Stimulated activated CD8-positive, alpha-beta memory T cell treated with anti-CD3 and anti-CD28 coated beads, Interleukin-4, amount 100 ng/mL, for 24 hours (primary cell): ENCODE results near the gene CD320.
"Not testable (repeated sequence)": the region's sequence is repeated elsewhere in the genome, so short reads cannot be mapped to it uniquely, and the experiment has no call there.

Experiments
- DNase-seq: peaks from one replicate; pipeline ENCODE4 v3.0.0-alpha.2; 2020; ENCODE audit warnings: low read depth

Gene CD320

GRCh38 chr19:8307965-8308866, at the start of gene CD320:
Gene CD320 (minus strand): TSS chr19:8308358. CDS start chr19:8308290, 68 bp downstream.
- peak; percentile 82 for DNase-seq

GRCh38 chr19:8357007-8357521, 48.9 kb upstream of the CD320 start:
- no peak for DNase-seq

DNA sequence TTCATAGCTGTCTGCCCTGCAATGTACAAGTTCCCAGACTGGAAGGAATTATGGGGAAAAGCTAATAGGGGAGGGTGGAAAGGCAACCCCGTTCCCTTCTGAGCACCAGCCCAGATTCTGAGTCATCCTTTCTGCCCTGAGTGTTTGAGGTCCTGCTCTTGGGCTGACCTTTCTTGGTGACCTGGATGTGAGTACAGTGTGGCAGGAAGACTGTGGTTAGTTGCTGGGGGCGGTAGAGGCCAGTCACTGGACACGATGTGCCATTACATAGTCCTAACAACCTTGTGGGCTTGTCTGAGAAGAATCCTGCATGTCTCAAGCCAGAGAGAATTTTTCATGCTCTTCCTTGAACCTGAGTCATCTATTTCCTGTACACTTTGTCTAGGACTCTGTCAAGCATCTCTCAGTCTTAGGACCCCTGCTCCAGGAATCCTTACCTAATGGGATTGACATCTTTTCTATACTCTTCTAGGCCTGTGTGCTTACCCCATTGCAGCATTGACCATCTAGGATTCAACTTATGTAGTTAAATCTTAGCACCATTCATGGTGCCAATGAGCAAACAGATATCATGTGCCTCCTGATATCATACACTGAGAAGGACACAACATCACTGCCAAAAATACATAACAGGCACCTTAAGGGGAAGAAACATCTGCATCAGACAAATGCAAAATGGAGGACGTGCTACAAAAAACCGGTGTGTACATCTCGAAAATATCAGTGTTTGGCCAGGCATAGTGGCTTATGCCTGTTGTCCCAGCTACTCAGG, 47.7 kb upstream of the CD320 start:
- no peak for DNase-seq

DNA sequence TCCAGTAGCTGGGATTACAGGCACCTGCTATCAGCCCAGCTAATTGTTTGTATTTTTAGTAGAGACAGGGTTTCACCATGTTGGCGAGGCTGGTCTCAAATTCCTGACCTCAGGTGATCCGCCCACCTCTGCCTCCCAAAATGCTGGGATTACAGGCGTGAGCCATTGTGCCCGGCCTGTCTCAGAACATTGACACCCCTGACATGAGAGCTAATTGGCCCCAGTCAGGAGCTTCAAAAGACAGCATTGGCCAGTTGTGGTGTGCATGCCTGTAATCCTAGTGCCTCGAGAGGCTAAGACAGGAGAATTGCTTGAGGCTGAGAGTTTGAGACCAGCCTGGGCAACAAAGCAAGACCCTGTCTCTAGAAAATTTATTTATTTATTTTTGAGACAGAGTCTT, 44.7 kb upstream of the CD320 start:
- DNase-seq = not testable (repeated sequence)

GRCh38 chr19:8352134-8352827, 44.1 kb upstream of the CD320 start:
- DNase-seq = no peak

DNA sequence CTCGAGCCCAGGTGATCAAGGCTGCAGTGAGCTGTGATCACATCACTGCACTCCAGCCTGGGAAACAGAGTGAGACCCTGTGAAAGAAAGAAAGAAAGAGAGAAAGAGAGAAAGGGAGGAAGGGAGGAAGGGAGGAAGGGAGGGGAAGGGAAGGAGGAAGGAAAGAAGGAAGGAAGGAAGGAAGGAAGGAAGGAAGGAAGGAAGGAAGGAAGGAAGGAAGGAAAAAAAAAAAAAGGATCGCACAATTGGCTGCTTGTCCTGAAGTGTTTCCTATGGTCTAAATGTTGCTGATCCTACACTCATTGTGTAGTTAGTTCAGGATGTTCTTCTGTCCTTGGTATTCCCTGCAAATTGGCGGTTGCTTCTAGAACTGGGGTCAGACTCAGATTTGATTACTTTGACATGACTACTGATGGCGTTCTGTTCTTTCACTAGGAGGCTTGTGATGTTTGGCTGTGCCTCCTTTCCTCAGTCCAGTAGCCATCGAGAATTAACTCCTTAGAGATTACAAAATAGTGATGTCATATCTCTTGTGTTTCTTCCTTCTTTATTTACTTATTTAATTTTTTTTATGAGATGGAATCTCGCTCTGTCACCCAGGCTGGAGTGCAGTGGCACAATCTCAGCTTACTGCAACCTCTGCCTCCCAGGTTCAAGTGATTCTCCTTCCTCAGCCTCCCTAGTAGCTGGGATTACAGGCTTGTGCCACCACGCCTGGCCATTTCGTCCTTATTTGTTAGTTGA, 41.6 kb upstream of the CD320 start:
- not testable (repeated sequence) for DNase-seq

- DNase-seq = no peak
Observed at GRCh38 chr19:8343483-8343844, 35.3 kb upstream of the CD320 start.

DNA sequence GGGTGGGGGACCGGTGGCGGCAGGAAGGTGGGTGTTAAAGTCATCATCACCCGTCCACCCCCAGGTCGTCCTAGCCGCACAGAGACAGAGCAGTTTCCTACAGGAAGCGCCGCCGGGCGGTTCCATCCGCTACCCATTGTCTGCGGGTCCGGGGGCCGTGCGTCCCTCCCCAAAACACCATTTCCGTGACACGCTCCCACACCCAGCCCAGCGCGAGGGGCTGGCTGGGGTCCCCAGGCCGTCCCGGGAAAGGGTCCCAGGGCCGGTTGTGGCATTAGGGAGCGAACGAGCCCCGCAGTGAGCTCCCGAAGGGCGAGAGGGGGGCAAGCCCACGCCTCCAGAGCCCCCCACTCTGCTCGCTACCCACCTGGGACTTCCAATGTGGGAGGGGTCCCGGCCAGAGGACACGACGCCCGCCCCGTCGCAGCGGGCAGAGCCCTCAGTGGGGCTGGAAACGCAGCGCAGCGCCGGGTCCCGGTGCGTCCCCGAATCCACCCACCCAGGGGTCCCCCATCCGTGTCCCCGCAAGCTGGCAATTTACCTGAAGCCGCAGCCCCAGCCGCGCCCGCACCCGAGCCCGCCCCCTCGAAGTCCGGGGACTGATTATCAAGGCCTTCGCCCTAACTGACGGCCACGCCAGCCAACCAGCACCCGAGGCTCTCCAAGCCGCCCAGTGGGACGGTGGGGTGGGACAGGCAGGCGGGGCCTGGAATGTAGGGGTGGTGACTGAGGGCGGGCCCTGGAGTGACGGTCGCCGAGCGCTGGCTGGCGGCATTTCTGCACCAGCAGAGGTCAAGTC, 34.7 kb upstream of the CD320 start, which contains the start of gene KANK3:
KANK3 (minus strand) TSS at position 579 of the 799 bp plus-strand sequence. CDS start 5,434 bp downstream, outside the sequence.
- peak; percentile 94 for DNase-seq

- DNase-seq = no peak
Observed at GRCh38 chr19:8342316-8342683, 34.1 kb upstream of the CD320 start.

- DNase-seq = not testable (repeated sequence)
Observed at GRCh38 chr19:8341504-8341903, 33.3 kb upstream of the CD320 start.

- DNase-seq = no peak
Observed at GRCh38 chr19:8340341-8341096, 32.4 kb upstream of the CD320 start.

GRCh38 chr19:8338835-8339234, 30.7 kb upstream of the CD320 start:
- DNase-seq = no peak

- no peak for DNase-seq
Observed at GRCh38 chr19:8337728-8338127, 29.6 kb upstream of the CD320 start.

DNA sequence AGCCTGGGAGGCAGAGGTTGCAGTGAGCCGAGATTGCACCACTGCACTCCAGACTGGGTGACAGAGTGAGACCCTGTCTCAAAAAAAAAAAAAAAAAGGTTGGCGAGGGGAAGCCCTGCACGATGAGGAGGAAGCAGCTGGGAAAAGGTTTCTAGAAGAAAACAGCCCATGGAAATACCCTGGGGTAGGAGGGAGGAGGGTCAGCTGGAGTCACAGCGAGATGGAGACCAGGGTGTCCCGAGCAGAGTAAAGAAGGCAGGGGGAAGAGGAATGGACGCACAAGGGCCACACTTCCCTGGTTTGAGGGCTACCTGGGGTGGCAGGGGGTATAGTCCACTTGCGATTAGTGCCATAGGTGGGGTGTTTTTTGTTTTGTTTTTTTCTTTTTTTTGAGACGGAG, 28.5 kb upstream of the CD320 start:
- DNase-seq = no peak

DNA sequence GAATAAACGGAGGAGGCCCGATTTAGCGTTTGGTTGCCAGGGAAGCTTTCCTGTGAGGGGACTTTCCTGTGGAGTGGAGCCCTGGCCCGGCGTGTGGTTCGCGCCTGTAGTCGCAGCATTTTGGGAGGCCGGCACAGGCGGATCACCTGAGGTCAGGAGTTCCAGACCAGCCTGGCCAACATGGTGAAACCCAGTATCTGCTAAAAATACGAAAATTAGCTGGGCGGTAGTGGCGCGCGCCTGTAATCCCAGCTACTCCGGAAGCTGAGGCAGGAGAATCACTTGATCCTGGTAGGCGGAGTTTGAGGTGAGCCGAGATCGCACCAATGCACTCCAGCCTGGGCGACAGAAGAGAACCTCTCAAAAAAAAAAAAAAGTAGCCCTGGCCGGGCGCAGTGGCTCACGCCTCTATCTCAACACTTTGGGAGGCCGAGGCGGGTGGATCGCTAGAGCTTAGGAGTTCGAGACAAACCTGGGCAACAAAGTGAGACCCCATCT, 28.0 kb upstream of the CD320 start:
- no peak for DNase-seq

DNA sequence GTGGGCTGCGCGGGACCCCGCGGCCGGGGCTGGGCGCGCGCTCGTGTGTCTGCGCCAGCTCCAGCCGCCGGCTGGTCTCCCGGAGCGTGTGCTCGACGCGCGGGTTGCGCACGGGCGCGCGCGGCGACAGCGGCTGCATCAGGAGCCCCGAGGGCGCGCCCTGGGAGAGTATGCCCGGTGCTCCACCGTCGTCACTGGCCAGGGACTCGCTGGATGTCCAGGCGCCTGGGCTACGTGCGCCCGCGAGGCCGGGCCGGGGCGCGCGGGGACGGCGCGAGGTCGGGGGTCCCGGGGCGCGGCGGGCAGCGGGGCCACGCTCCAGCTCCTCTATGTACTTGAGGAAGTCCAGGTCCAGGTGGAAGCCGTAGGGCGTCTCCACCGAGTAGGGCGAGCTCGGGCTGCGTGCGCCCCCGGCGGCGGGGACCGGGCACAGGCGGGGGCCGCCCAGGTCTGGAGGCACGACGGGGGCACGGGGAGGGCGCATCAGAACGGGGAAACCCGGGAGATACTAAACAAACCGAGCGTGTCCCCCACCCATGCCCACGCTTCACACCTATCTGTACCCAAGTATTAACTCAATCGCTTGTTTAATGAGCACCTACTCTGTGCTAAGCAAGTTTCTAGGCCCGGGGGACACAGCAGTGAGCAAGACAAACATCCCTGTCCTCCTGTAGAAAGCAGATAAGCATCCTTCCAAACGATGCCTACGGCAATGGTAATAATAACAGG, 27.3 kb upstream of the CD320 start:
- DNase-seq = no peak

- DNase-seq = no peak
Observed at GRCh38 chr19:8334458-8335342, 26.5 kb upstream of the CD320 start.
